Mesendoderm (in vitro differentiated cells): Measurements from ENCODE around the gene HNRNPH2.

Experiments used
- DNase-seq: peaks from one replicate; pipeline ENCODE4 v3.0.0; 2013
- H2AK5ac ChIP-seq: 2 replicates; pipeline ENCODE4 v1.6.1; 2013; ENCODE audit warnings: low read length, inconsistent platforms
- H2BK120ac ChIP-seq: 2 replicates; pipeline ENCODE4 v1.6.1; 2013; ENCODE audit warnings: low read depth, mild to moderate bottlenecking, low read length, moderate library complexity, mixed read lengths
- H2BK15ac ChIP-seq: replicated peaks from 2 replicates; pipeline ENCODE4 v1.6.1; 2013; ENCODE audit warnings: low read depth, mild to moderate bottlenecking, moderate library complexity
- H2BK5ac ChIP-seq: 2 replicates; pipeline ENCODE4 v1.6.1; 2013; ENCODE audit warnings: low read length, inconsistent platforms
- H3K18ac ChIP-seq: 2 replicates; pipeline ENCODE4 v1.6.1; 2013; ENCODE audit warnings: mild to moderate bottlenecking, low read length, mixed read lengths
- H3K23ac ChIP-seq: one replicate; pipeline ENCODE4 v1.6.1; 2013; ENCODE audit warnings: low read length
- H3K27ac ChIP-seq: 2 replicates; pipeline ENCODE4 v1.5.1; 2013; ENCODE audit warnings: low read depth, mild to moderate bottlenecking, inconsistent platforms, low read length, moderate library complexity
- H3K27me3 ChIP-seq: 2 replicates; pipeline ENCODE4 v1.6.1; 2013; ENCODE audit warnings: low read length, control low read depth, mild to moderate bottlenecking, inconsistent platforms; ENCODE audit not compliant: insufficient read depth, poor library complexity
- H3K36me3 ChIP-seq: 2 replicates; pipeline ENCODE4 v1.6.1; 2013; ENCODE audit warnings: low read length, inconsistent platforms; ENCODE audit not compliant: control insufficient read depth, insufficient read depth
- H3K4ac ChIP-seq: one replicate; pipeline ENCODE4 v1.6.1; 2013; ENCODE audit warnings: low read depth, mild to moderate bottlenecking, low read length, moderate library complexity
- H3K4me1 ChIP-seq: 2 replicates; pipeline ENCODE4 v1.6.1; 2013; ENCODE audit warnings: low read depth, low read length, inconsistent platforms; ENCODE audit not compliant: control insufficient read depth
- H3K4me2 ChIP-seq: 2 replicates; pipeline ENCODE4 v1.6.1; 2013; ENCODE audit warnings: low read length
- H3K4me3 ChIP-seq: 2 replicates; pipeline ENCODE4 v1.5.1; 2013; ENCODE audit warnings: mild to moderate bottlenecking, low read length
- H3K56ac ChIP-seq: one replicate; pipeline ENCODE4 v1.6.1; 2013; ENCODE audit warnings: low read length
- H3K79me1 ChIP-seq: 2 replicates; pipeline ENCODE4 v1.6.1; 2013; ENCODE audit warnings: low read length, inconsistent platforms
- H3K79me2 ChIP-seq: 2 replicates; pipeline ENCODE4 v1.6.1; 2013; ENCODE audit warnings: mild to moderate bottlenecking, low read length; ENCODE audit not compliant: control insufficient read depth, insufficient read depth
- H3K9ac ChIP-seq: 2 replicates; pipeline ENCODE4 v1.6.1; 2013; ENCODE audit warnings: low read length, inconsistent platforms
- H4K5ac ChIP-seq: one replicate; pipeline ENCODE4 v1.6.1; 2013; ENCODE audit warnings: low read length
- H4K8ac ChIP-seq: one replicate; pipeline ENCODE4 v1.6.1; 2013; ENCODE audit warnings: low read depth, mild to moderate bottlenecking, control low read depth, low read length, moderate library complexity
- WGBS: extraction: QIAGEN DNeasy Blood & Tissue Kit; methylation state at CpG from one replicate; pipeline ENCODE4 v1.1.7; 2013; ENCODE audit warnings: low lambda C conversion rate, missing lambda C conversion rate; ENCODE audit not compliant: insufficient coverage; ENCODE audit errors: extremely low coverage; 5-methylcytosine and 5-hydroxymethylcytosine counted together

HNRNPH2 gene

DNA sequence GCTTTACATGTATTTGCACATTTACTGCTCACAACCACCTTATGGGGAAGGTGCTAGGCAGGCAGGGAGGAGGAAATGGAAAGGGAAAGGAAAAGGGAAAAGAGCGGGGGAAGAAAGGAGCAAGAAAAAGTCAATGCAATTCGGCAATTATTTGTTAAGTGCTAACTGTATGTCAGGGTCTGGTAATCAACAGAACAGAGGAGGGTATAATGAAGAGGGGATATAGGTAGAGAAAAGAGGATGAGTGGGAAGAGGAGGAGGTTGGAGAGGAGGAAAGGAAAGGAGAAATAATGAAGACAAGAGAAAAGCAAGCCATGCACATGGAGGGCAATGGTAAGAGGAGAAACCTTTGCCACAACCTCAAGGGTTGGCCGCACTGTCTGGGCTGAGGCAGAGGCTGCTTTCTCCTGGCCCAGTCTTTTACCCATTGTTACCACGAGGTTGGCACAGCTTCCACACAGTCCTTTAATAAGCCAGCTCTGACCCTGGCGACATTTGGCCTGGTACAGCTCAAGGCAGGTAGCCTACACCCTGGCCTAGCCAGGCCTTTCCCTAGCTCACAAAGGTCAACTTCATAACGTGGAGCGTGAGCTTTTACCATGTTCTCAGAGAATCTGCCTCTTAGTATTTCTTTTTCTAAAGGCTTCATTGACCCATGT, 22.9 kb upstream of the HNRNPH2 start:
- Histone ChIP-seq H3K36me3 (no peaks in the 10 kb centered on the region), H3K4me2 (no peak overlapping the region), H3K27me3 (no peaks in the 10 kb centered on the region), H3K27ac (no peak overlapping the region), H2AK5ac (no peak overlapping the region), H3K9ac (no peak overlapping the region), H2BK15ac (no peak overlapping the region), H3K18ac (no peak overlapping the region), H3K79me1 (no peaks in the 10 kb centered on the region), H2BK120ac (no peak overlapping the region), H3K4ac (no peak overlapping the region), H4K5ac (no peak overlapping the region), H3K4me3 (no peak overlapping the region), H4K8ac (no peak overlapping the region), H3K4me1 (no peaks in the 10 kb centered on the region), H3K23ac (no peak overlapping the region), H3K56ac (peak overlapping the region; percentile 3), H3K79me2 (no peaks in the 10 kb centered on the region), H2BK5ac (no peak overlapping the region)
- no CpG with 5 or more reads among the region's 7 CpGs for WGBS
- DNase-seq, result no peak

DNA sequence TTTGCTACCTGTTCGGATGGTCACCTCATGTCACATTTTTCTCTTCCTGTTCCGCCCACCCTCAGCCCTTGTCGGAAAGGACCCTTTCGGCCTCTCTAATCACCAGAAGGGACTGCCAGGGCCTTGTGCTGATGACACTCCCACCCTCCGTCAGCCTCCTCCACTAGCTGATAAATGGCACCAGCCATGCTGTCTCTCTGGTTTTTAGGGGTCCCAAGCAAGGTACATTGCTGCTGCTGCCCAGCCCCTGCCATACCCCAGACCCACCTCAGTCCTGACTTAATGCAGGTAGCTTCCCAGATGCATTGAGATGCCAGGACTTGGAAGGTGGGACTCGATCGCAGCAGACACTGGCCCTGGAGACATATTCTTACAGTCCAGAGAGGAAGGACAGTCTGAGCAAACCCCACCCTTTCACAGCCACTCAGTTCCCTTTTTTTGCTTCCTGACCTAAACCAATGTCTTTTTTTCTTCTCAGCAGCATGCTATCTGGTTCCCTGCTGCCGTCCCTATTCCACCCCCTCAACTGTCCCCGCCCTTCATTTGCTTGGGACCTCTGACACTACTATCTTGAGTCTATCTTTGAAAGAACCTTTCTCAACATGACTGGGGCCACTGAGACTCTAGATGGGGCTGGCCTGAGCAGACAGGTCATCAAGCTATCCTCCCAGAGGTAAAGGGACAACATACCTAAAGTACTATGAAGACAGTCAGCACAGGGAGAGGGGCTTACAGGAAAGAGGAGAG, 22.1 kb upstream of the HNRNPH2 start, which contains the start of gene BTK:
Gene BTK, minus strand, starts transcription at position 397 of the 747 bp plus-strand sequence. CDS start 10,907 bp downstream, outside the sequence.
- no peaks in the 10 kb centered on the region for H3K79me1 ChIP-seq
- peak within 1 kb of the TSS; percentile 56 for H3K56ac ChIP-seq
- no peak within 1 kb of the TSS for H3K18ac ChIP-seq
- no peak within 1 kb of the TSS for H3K4ac ChIP-seq
- H3K36me3 ChIP-seq, result no peaks in the 10 kb centered on the region
- no peak within 1 kb of the TSS for H2BK120ac ChIP-seq
- no peak within 1 kb of the TSS for H3K4me3 ChIP-seq
- no peak within 1 kb of the TSS for H4K5ac ChIP-seq
- no peak within 1 kb of the TSS for H2BK5ac ChIP-seq
- H3K23ac ChIP-seq, result no peak within 1 kb of the TSS
- H2BK15ac ChIP-seq, result no peak within 1 kb of the TSS
- no peak within 1 kb of the TSS for H3K4me2 ChIP-seq
- H2AK5ac ChIP-seq, result no peak within 1 kb of the TSS
- no peaks in the 10 kb centered on the region for H3K79me2 ChIP-seq
- H3K27me3 ChIP-seq, result no peaks in the 10 kb centered on the region
- no peak within 1 kb of the TSS for H3K27ac ChIP-seq
- H3K9ac ChIP-seq, result no peak within 1 kb of the TSS
- peak; percentile 22 for DNase-seq
- WGBS, result no CpG with 5 or more reads among the region's 9 CpGs
- H3K4me1 ChIP-seq, result no peaks in the 10 kb centered on the region
- H4K8ac ChIP-seq, result no peak within 1 kb of the TSS

DNA sequence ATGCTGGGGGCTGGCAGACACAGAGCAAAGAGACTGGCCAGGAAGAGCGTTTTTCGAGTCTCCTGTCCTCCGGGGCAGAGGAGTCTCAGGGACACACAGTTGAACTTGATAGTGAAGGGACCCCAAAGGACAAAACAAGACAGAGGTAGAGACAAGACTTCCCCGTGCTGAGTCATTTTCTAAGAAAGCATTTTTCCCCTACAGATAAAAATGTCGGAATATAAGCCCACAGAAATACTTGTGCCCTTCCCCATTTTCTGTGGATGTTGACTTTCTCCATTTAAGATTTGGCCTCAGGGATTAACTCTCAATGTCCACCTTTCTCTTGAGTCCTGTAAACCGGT, 21.5 kb upstream of the HNRNPH2 start:
- Histone ChIP-seq H3K56ac (peak overlapping the region; percentile 39), H2BK5ac (no peak overlapping the region), H4K8ac (no peak overlapping the region), H3K79me2 (peaks cover 5% of the 10 kb centered on the region), H3K27ac (no peak overlapping the region), H2BK120ac (no peak overlapping the region), H3K79me1 (no peaks in the 10 kb centered on the region), H3K9ac (no peak overlapping the region), H3K4ac (no peak overlapping the region), H2BK15ac (no peak overlapping the region), H3K23ac (no peak overlapping the region), H3K36me3 (no peaks in the 10 kb centered on the region), H3K27me3 (no peaks in the 10 kb centered on the region), H2AK5ac (no peak overlapping the region), H3K4me2 (no peak overlapping the region), H4K5ac (no peak overlapping the region), H3K4me1 (no peaks in the 10 kb centered on the region), H3K18ac (no peak overlapping the region), H3K4me3 (no peak overlapping the region)
- WGBS, result no CpG with 5 or more reads among the region's 6 CpGs
- DNase-seq, result no peak

DNA sequence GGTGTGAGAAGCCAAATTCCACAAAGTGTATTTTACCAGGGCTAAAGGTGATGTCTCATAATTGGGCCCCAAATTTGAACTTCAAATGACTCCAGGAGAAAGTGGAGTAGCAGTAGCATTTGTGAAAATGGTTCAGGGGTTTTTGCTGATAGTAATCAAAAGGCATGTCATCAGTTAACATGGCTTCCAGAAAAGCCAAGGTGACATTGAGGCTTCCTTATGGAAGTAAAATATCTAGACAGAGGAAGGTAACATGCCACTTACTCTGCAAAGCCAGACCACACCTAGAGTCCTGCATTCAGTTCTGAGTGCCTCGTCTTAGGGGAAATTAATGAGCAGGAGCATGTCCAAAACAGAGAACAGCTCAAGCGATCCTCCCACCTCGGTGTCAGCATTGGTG, 19.4 kb upstream of the HNRNPH2 start:
- no peak overlapping the region for H3K18ac ChIP-seq
- no peak overlapping the region for H3K9ac ChIP-seq
- no peak overlapping the region for H3K23ac ChIP-seq
- H3K79me1 ChIP-seq, result no peaks in the 10 kb centered on the region
- H3K36me3 ChIP-seq, result peaks cover 3% of the 10 kb centered on the region
- WGBS, result no CpG with 5 or more reads among the region's 3 CpGs
- H3K79me2 ChIP-seq, result peaks cover 14% of the 10 kb centered on the region
- H3K4me3 ChIP-seq, result no peak overlapping the region
- no peaks in the 10 kb centered on the region for H3K27me3 ChIP-seq
- DNase-seq, result no peak
- H3K4ac ChIP-seq, result no peak overlapping the region
- H2AK5ac ChIP-seq, result no peak overlapping the region
- H4K5ac ChIP-seq, result no peak overlapping the region
- H2BK5ac ChIP-seq, result no peak overlapping the region
- H4K8ac ChIP-seq, result no peak overlapping the region
- no peak overlapping the region for H2BK120ac ChIP-seq
- no peak overlapping the region for H3K56ac ChIP-seq
- H3K27ac ChIP-seq, result no peak overlapping the region
- H3K4me2 ChIP-seq, result no peak overlapping the region
- no peaks in the 10 kb centered on the region for H3K4me1 ChIP-seq
- H2BK15ac ChIP-seq, result no peak overlapping the region

DNA sequence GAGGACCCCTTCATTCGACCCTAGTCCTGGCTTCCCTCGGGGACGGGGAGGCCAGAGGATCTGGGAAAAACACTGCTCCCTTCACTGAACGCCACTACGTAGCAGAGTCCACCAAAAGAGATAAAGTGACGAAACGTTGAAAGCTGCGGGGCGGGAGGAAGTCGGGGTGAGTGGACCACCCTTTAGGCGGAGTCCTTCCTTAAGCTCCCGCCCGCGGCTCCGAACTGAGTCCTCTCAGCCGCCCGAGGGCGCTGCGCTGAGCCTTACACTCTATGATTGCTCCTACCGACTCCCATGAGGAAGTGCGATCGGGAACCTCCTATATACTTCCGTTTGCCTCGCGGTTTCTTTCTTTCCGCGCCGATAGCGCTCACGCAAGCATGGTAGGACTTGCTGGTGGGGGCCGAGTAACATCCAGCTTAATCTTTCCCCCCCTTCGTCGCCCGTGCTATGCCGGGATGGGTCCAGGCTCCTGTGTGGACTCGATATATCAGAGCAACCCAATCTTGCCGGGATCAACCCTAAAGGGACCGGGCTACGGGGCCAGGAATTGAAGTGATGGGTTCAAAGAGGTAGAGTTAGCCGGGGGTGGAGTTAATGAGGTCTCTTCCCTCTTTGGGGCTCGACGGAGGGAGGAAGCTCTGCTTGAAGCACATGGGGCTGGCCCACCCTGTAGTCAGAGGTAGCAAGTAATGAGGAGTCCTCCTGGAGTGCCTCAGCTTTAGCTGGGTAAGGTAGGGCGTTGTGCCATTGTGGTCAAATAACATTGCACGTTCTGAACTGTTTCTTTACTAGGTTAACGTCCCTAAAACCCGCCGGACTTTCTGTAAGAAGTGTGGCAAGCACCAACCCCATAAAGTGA, 17.1 kb upstream of the HNRNPH2 start, which contains the start of gene RPL36A:
Gene RPL36A, plus strand, starts transcription at position 348 of the 862 bp plus-strand sequence. Its CDS starts 33 bp downstream, at position 381.
- H2BK120ac ChIP-seq, result no peak within 1 kb of the TSS
- H3K4me2 ChIP-seq, result peak within 1 kb of the TSS; percentile 81
- H3K79me1 ChIP-seq, result no peaks in the 10 kb centered on the region
- no peak within 1 kb of the TSS for H4K5ac ChIP-seq
- H3K27me3 ChIP-seq, result no peaks in the 10 kb centered on the region
- no peak within 1 kb of the TSS for H4K8ac ChIP-seq
- H3K9ac ChIP-seq, result peak within 1 kb of the TSS; percentile 93
- H3K4me3 ChIP-seq, result peak within 1 kb of the TSS; percentile 85
- H3K18ac ChIP-seq, result peak within 1 kb of the TSS; percentile 53
- H3K4me1 ChIP-seq, result no peaks in the 10 kb centered on the region
- WGBS, result no CpG with 5 or more reads among the region's 47 CpGs
- peak within 1 kb of the TSS; percentile 11 for H3K27ac ChIP-seq
- peaks cover 3% of the 10 kb centered on the region for H3K36me3 ChIP-seq
- H2BK5ac ChIP-seq, result peak within 1 kb of the TSS; percentile 76
- H3K56ac ChIP-seq, result peak within 1 kb of the TSS; percentile 94
- DNase-seq, result peak; percentile 95
- H3K79me2 ChIP-seq, result peaks cover 14% of the 10 kb centered on the region
- no peak within 1 kb of the TSS for H2AK5ac ChIP-seq
- H3K4ac ChIP-seq, result peak within 1 kb of the TSS; percentile 60
- no peak within 1 kb of the TSS for H3K23ac ChIP-seq
- H2BK15ac ChIP-seq, result no peak within 1 kb of the TSS
